Esophagus squamous epithelium (tissue), 5 donors: ENCODE results near the gene MAD1L1. TPM values are rescaled to one million over a fixed set of nuclear protein-coding genes. Genes with fewer than 3 reads are reported as not detected.

ENCODE experiments used
- DNase-seq: peaks from one replicate; lab custom pipeline; 2025; lab: John Stamatoyannopoulos, UW
- H3K27ac ChIP-seq, 4 donors: fragments of 200-600 bp; sonication (generic); one replicate each; pipeline ENCODE4 v1.5.1; 2016 to 2019; ENCODE audit warnings: mild to moderate bottlenecking in 1 of 4
- H3K27me3 ChIP-seq, 4 donors: fragments of 200-600 bp; sonication (generic); 1 replicate in 3 of 4; 2 replicates in 1 of 4; pipeline versions ENCODE4 v1.5.1 to v1.6.0; 2017 to 2021; ENCODE audit warnings: antibody characterized with exemption in 1 of 4
- H3K36me3 ChIP-seq, 3 donors: fragments of 200-600 bp; sonication (generic); one replicate each; pipeline ENCODE4 v1.5.1; 2016 to 2019
- H3K4me1 ChIP-seq, 3 donors: fragments of 200-600 bp; sonication (generic); one replicate each; pipeline ENCODE4 v1.5.1; 2017 to 2019
- H3K4me3 ChIP-seq, 4 donors: fragments of 200-600 bp; sonication (generic); 1 replicate in 3 of 4; 2 replicates in 1 of 4; pipeline ENCODE4 v1.5.1; 2016 to 2019; ENCODE audit warnings: mild to moderate bottlenecking in 2 of 4, moderate library complexity in 1 of 4
- H3K9me3 ChIP-seq, 3 donors: fragments of 200-600 bp; sonication (generic); one replicate each; pipeline ENCODE4 v1.5.1; 2016 to 2019
- CTCF ChIP-seq, 6 experiments: fragments of 450-650 bp in 4 of 6; fragments of 200-600 bp in 2 of 6; sonication (generic) in 2 of 6; IDR thresholded peaks; one replicate each; pipeline ENCODE4 v1.5.1; 2016 to 2019; ENCODE audit warnings: antibody characterized with exemption in 6 of 6, mild to moderate bottlenecking in 4 of 6, moderate library complexity in 4 of 6
- POLR2A ChIP-seq, 4 donors: fragments of 450-650 bp; IDR thresholded peaks; one replicate each; pipeline ENCODE4 v1.6.1; 2017; ENCODE audit warnings: antibody characterized with exemption in 4 of 4, mild to moderate bottlenecking in 4 of 4, moderate library complexity in 3 of 4
- WGBS, 2 donors: methylation state at CpG; one replicate each; pipeline ENCODE4 v1.1.5; 2018; 5-methylcytosine and 5-hydroxymethylcytosine counted together
- intact Hi-C: fragments of 100-400 bp; cut with DNase I; formaldehyde crosslinking; loops from one replicate; pipeline ENCODE4 v1.15.0; 2022
- total RNA-seq, 4 donors: library from RNA; depleted of rRNA; stranded (reverse); fragments of >200 nt; gene quantifications; one replicate each; pipeline ENCODE4 v1.1.0, GENCODE V29; 2016
- donor health status: DM: yes; HTN: yes; CAD: no.

The MAD1L1 gene
- total RNA-seq, 4 donors from 2014 or later = 16.6 to 40.4 (median 30.2) TPM

GRCh38 chr7:1857487-1858421 lies 375.0 kb downstream of the MAD1L1 start:
- 80 to 82% methylated on average over 8 to 13 of the region's 27 CpGs for WGBS, 2 donors
- H3K27ac ChIP-seq = no peak overlapping the region
- no peaks in the 10 kb centered on the region for H3K36me3 ChIP-seq
- no peak for DNase-seq
- no peak for TF ChIP-seq CTCF (IDR thresholded peaks at IDR 0.05)
- TF ChIP-seq POLR2A (IDR thresholded peaks at IDR 0.05) = no peak
- H3K4me3 ChIP-seq = no peak overlapping the region
- H3K27me3 ChIP-seq = no peaks in the 10 kb centered on the region
- intact Hi-C loops = no loop called here
- no peaks in the 10 kb centered on the region for H3K4me1 ChIP-seq
- no peaks in the 10 kb centered on the region for H3K9me3 ChIP-seq

GRCh38 chr7:1856888-1857441 lies 375.8 kb downstream of the MAD1L1 start:
- Histone ChIP-seq H3K4me1 (no peaks in the 10 kb centered on the region), H3K36me3 (no peaks in the 10 kb centered on the region), H3K27me3 (no peaks in the 10 kb centered on the region), H3K4me3 (no peak overlapping the region), H3K9me3 (no peaks in the 10 kb centered on the region), H3K27ac (no peak overlapping the region)
- DNase-seq = no peak
- WGBS, 2 donors = no CpG with 5 or more reads among the region's 24 CpGs
- TF ChIP-seq CTCF (IDR thresholded peaks at IDR 0.05) = no peak
- TF ChIP-seq POLR2A (IDR thresholded peaks at IDR 0.05) = no peak
- intact Hi-C loops = no loop called here

GRCh38 chr7:1856161-1856887 lies 376.4 kb downstream of the MAD1L1 start:
- no peak overlapping the region for H3K4me3 ChIP-seq
- no peak overlapping the region for H3K27ac ChIP-seq
- H3K36me3 ChIP-seq = no peaks in the 10 kb centered on the region
- no peak for DNase-seq
- intact Hi-C loops = no loop called here
- H3K27me3 ChIP-seq = no peaks in the 10 kb centered on the region
- no peaks in the 10 kb centered on the region for H3K9me3 ChIP-seq
- 88 to 94% methylated on average over 15 to 17 of the region's 45 CpGs for WGBS, 2 donors
- no peak for TF ChIP-seq CTCF (IDR thresholded peaks at IDR 0.05)
- TF ChIP-seq POLR2A (IDR thresholded peaks at IDR 0.05) = no peak
- no peaks in the 10 kb centered on the region for H3K4me1 ChIP-seq

GRCh38 chr7:1855725-1856160 lies 377.0 kb downstream of the MAD1L1 start:
- DNase-seq = no peak
- 99 to 100% methylated on average over 2 to 12 of the region's 14 CpGs for WGBS, 2 donors
- no peak overlapping the region for H3K27ac ChIP-seq
- H3K4me1 ChIP-seq = no peaks in the 10 kb centered on the region
- intact Hi-C loops = no loop called here
- H3K4me3 ChIP-seq = no peak overlapping the region
- H3K36me3 ChIP-seq = no peaks in the 10 kb centered on the region
- no peaks in the 10 kb centered on the region for H3K9me3 ChIP-seq
- H3K27me3 ChIP-seq = no peaks in the 10 kb centered on the region
- TF ChIP-seq POLR2A (IDR thresholded peaks at IDR 0.05) = no peak
- TF ChIP-seq CTCF (IDR thresholded peaks at IDR 0.05) = no peak
